Panc1 (cell line): ENCODE results near the gene MRPL10. TPM values are rescaled to one million over a fixed set of nuclear protein-coding genes. Genes with fewer than 3 reads are reported as not detected.

ENCODE experiments used
- ATAC-seq: fragments of 200-7000 bp; cut with Tn5 transposase; 2 replicates; pipeline ENCODE4 v1.9.1; 2020; ENCODE audit warnings: mild to moderate bottlenecking, moderate library complexity
- BruUV-seq: library from RNA; stranded (reverse); fragments of 400-500 nt; replicated peaks from 2 replicates; lab custom pipeline; 2021; lab: Mats Ljungman, UMichigan
- CTCF ChIA-PET: fragments of 300-600 bp; sonication (Branson Sonifier 250); formaldehyde crosslinking; loops from one replicate; lab custom pipeline; 2022; ENCODE audit warnings: antibody characterized with exemption; lab: Charles Lee
- POLR2A ChIA-PET: fragments of 300-600 bp; sonication (Branson Sonifier 250); formaldehyde crosslinking; loops from one replicate; lab custom pipeline; 2022; ENCODE audit warnings: antibody characterized with exemption; lab: Charles Lee
- DNase-seq: peaks from one replicate; pipeline ENCODE4 v3.0.0-alpha.2; 2010; ENCODE audit warnings: low read depth, low spot score
- H3K27ac ChIP-seq: 2 replicates; pipeline ENCODE4 v1.5.1; 2011; ENCODE audit warnings: mild to moderate bottlenecking, low read length, inconsistent platforms
- H3K27me3 ChIP-seq: fragments of 200-500 bp; sonication (Bioruptor generic); 2 replicates; pipeline ENCODE4 v1.6.0; 2014; ENCODE audit warnings: low read length, inconsistent platforms; ENCODE audit not compliant: control insufficient read depth, insufficient read depth
- H3K36me3 ChIP-seq: fragments of 200-500 bp; sonication (Bioruptor generic); 2 replicates; pipeline ENCODE4 v1.5.1; 2014; ENCODE audit warnings: inconsistent platforms, mild to moderate bottlenecking, low read length, moderate library complexity; ENCODE audit not compliant: control insufficient read depth, insufficient read depth
- H3K4me1 ChIP-seq: 2 replicates; pipeline ENCODE4 v1.5.1; 2011; ENCODE audit warnings: inconsistent platforms, mild to moderate bottlenecking, low read length, moderate library complexity; ENCODE audit not compliant: control insufficient read depth, insufficient read depth
- H3K4me3 ChIP-seq, 2 experiments: 2 replicates each; pipeline ENCODE4 v1.5.1; 2011 to 2012; ENCODE audit warnings: low read depth in 2 of 2, low read length in 2 of 2, mild to moderate bottlenecking in 2 of 2, inconsistent platforms in 1 of 2, moderate library complexity in 1 of 2
- H3K9me3 ChIP-seq: fragments of 200-500 bp; sonication (Bioruptor generic); 2 replicates; pipeline ENCODE4 v1.5.1; 2014; ENCODE audit warnings: low read depth, mild to moderate bottlenecking, inconsistent platforms, low read length, moderate library complexity; ENCODE audit not compliant: control insufficient read depth, insufficient read depth
- CTCF ChIP-seq: fragments of 450-650 bp; IDR thresholded peaks from 2 replicates; pipeline ENCODE4 v1.5.1; 2017; ENCODE audit warnings: mild to moderate bottlenecking
- POLR2AphosphoS5 ChIP-seq: IDR thresholded peaks from 2 replicates; pipeline ENCODE4 v1.6.1; 2012; ENCODE audit warnings: mild to moderate bottlenecking, low read depth, low read length, moderate library complexity
- REST ChIP-seq, 2 experiments: IDR thresholded peaks; 2 replicates each; pipeline ENCODE4 v1.6.1; 2011 to 2012; ENCODE audit warnings: low read depth in 2 of 2, control low read depth in 1 of 2, low read length in 1 of 2, mild to moderate bottlenecking in 1 of 2, moderate library complexity in 1 of 2; ENCODE audit not compliant: insufficient read depth in 1 of 2
- SIN3A ChIP-seq: IDR thresholded peaks from 2 replicates; pipeline ENCODE4 v1.6.1; 2012; ENCODE audit warnings: low read depth, mild to moderate bottlenecking, low read length, moderate library complexity, borderline replicate concordance; ENCODE audit not compliant: insufficient read depth
- TCF7L2 ChIP-seq: IDR thresholded peaks from 2 replicates; pipeline ENCODE4 v1.6.1; 2011; ENCODE audit warnings: mild to moderate bottlenecking, low read depth, low read length, inconsistent platforms
- in situ Hi-C: cut with HindIII; loops from 2 replicates; pipeline ENCODE4 v1.10.0; 2016; ENCODE audit warnings: low sequenced_read_pairs, low pct_unique_long_range_greater_than_20kb
- intact Hi-C: fragments of 100-400 bp; cut with micrococcal nuclease; formaldehyde crosslinking; loops from one replicate; pipeline ENCODE4 v1.10.0; 2022; ENCODE audit not compliant: unreplicated experiment
- total RNA-seq: library from RNA; stranded (reverse); gene quantifications from one replicate; pipeline ENCODE4 v1.2.1, GENCODE V29; 2021; ENCODE audit not compliant: unreplicated experiment

Gene MRPL10
- total RNA-seq, 1 experiment from 2014 or later = 41.9 TPM

DNA sequence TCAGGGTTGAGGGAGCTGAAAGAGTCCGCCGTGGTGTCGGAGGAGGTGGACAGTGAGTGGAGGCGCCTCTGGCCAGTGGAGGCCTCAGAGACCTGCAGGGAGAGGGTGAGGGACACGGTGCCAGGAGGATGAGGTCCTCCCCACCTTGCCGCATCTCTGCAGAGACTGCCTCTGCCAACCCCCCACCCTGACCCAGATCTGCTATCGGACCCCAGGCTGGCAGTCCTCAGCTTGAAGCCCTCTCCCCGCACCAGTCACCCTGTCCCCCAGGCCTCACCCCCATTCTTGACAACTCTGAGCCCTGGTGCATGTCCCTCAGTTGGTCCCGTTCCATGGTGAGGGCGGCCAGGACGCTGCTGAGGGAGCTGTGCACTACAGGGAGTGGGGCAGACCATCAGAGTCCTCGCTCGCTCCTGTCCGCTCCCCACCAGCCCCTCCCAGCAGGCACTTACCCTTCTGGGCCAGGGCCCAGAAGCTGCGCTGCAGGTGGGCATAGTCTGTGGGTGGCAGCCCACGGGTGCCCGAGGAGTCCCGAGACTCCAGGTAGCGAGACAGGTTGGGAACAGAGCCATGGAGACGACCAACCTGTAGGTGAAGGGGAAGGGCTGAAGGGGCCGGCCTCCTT lies 15.1 kb downstream of the MRPL10 start:
- BruUV-seq = no TSS peak
- ATAC-seq (no peak), DNase-seq (no peak)
- Histone ChIP-seq H3K27me3 (no peaks in the 10 kb centered on the region), H3K27ac (no peak overlapping the region), H3K4me1 (peaks cover 6% of the 10 kb centered on the region; the same call in 1 of the 2 replicates), H3K9me3 (no peaks in the 10 kb centered on the region), H3K4me3 (no peak overlapping the region), H3K36me3 (peaks cover under 1% of the 10 kb centered on the region; the same call in 1 of the 2 replicates)
- TF ChIP-seq TCF7L2 (no peak), CTCF (no peak), REST (IDR thresholded peaks at IDR 0.05; ENCODE audit: insufficient read depth in 1 of 2, low read depth in 2 of 2, low read length in 1 of 2) (no peak), POLR2AphosphoS5 (no peak), SIN3A (no peak)
- ChIA-PET POLR2A (no interaction called here), CTCF (no interaction called here)
- intact Hi-C loops = no loop called here
- in situ Hi-C loops = no loop called here

DNA sequence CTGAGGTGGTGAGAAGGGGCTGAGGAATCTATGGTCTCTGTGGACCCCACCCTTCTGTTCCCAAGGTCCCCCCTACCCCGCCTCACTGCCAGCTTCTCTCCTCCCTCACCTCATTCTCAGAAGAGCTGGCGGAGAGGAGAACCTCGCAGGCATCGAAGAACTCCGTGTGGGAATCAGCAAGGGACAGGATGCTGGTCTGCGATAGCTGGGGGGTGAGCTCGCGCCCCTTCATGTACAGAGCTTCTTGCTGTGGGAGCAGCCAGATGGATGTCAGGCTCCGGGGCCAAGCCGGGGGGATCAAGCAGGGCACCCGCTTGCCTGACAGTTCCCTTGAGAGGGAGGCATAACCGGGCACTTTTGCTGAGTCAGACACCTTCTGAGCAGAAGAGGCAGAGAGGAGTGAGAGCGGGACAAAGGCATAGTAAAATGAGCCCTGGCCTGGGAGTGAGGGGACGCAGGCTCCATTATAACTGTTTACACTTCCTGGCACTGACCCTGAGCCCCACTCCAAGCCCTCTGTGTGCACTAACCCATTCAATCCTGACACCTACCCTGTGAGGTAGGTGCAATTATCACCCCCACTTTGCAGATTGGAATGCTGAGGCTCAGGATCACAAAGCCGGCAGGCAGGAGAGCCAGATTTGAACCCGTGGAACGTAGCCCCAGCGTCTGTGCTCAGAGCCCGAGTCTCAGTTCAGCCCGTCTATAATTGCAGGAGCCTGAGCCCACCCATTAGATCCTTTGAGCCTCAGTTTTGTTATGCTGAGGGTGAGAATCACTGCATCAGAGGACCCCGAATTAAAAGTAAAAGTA lies 16.0 kb downstream of the MRPL10 start:
- Histone ChIP-seq H3K4me3 (no peak overlapping the region), H3K36me3 (no peaks in the 10 kb centered on the region), H3K27me3 (no peaks in the 10 kb centered on the region), H3K27ac (no peak overlapping the region), H3K9me3 (no peaks in the 10 kb centered on the region), H3K4me1 (peaks cover under 1% of the 10 kb centered on the region; the same call in 1 of the 2 replicates)
- no TSS peak for BruUV-seq
- in situ Hi-C loops = no loop called here
- ATAC-seq (no peak), DNase-seq (no peak)
- CTCF ChIA-PET = interaction anchor here (1.1 kb wide), 1 partner anchor 14 kb away, joined by 3 read pairs; no protein-coding TSS in a partner anchor
- no peak for TF ChIP-seq CTCF
- no peak for TF ChIP-seq POLR2AphosphoS5
- no peak for TF ChIP-seq SIN3A
- intact Hi-C loops = no loop called here
- POLR2A ChIA-PET = interaction anchor here (0.6 kb wide), 1 partner anchor 276 kb away, joined by 5 read pairs; no protein-coding TSS in a partner anchor
